ENCODE measurements around the gene RHOG. TPM values are rescaled to one million over a fixed set of nuclear protein-coding genes. Genes with fewer than 3 reads are reported as not detected.

The RHOG gene
- total and polyA plus RNA-seq, 4 experiments from 2014 or later = 99.4 to 228 (median 114) TPM

GRCh38 chr11:3824714-3825472 is 15.9 kb downstream of the RHOG start:
- peak overlapping the region; percentile 79 to 94 (median 89) for H3K27ac Mint-ChIP-seq
- DNase-seq = peak; percentile 75 to 85 (median 78)
- H3K4me1 Mint-ChIP-seq = peaks cover 20 to 47% (median 32%) of the 10 kb centered on the region in 4 donors
- Histone ChIP-seq H3K27me3 (ENCODE audit: insufficient read depth, low read length) (no peaks in the 10 kb centered on the region), H3K36me3 (ENCODE audit: insufficient read depth, low read length) (peaks cover 36% of the 10 kb centered on the region), H3K4me1 (ENCODE audit: insufficient read depth, low read length) (peaks cover 20% of the 10 kb centered on the region), H3K4me3 (ENCODE audit: low read length in 2 of 2) (no peak overlapping the region), H3K27ac (ENCODE audit: low read depth, low read length) (peak overlapping the region; percentile 22), H3K9me3 (ENCODE audit: control insufficient read depth in 1 of 2, low read length in 2 of 2) (no peaks in the 10 kb centered on the region)
- ChIA-PET CTCF (ENCODE audit: partially characterized antibody) (interaction anchor here (0.9 to 5.9 kb wide), 10 partner anchors 8 to 248 kb away, joined by 3 to 151 read pairs (median 10); partner anchors contain the start of genes PGAP2, RHOG and STIM1), POLR2A (ENCODE audit: partially characterized antibody) (interaction anchor here (1.1 to 12.0 kb wide), 8 partner anchors 12 to 249 kb away, joined by 3 to 221 read pairs (median 6); partner anchors contain the start of genes PGAP2, RHOG and STIM1)
- no peaks in the 10 kb centered on the region for H3K9me3 Mint-ChIP-seq
- H3K27me3 Mint-ChIP-seq = no peaks in the 10 kb centered on the region
- H3K4me3 Mint-ChIP-seq = peak overlapping the region in 4 of 8 donors; percentile 13 to 50 (median 34)
- intact Hi-C loops (cut with micrococcal nuclease) = loop anchor here (1.0 kb wide), 3 partner anchors 16 to 247 kb away; partner anchors contain the start of gene NUP98
- H3K36me3 Mint-ChIP-seq = peaks cover 19 to 42% of the 10 kb centered on the region in 2 donors

GRCh38 chr11:3823762-3824506 is 16.8 kb downstream of the RHOG start:
- Histone ChIP-seq H3K27me3 (ENCODE audit: insufficient read depth, low read length) (no peaks in the 10 kb centered on the region), H3K27ac (ENCODE audit: low read depth, low read length) (no peak overlapping the region), H3K9me3 (ENCODE audit: control insufficient read depth in 1 of 2, low read length in 2 of 2) (no peaks in the 10 kb centered on the region), H3K4me3 (ENCODE audit: low read length in 2 of 2) (no peak overlapping the region), H3K4me1 (ENCODE audit: insufficient read depth, low read length) (peaks cover 19% of the 10 kb centered on the region), H3K36me3 (ENCODE audit: insufficient read depth, low read length) (peaks cover 34% of the 10 kb centered on the region)
- intact Hi-C loops (cut with micrococcal nuclease) = loop anchor here (1.0 kb wide), 3 partner anchors 17 to 248 kb away; partner anchors contain the start of gene NUP98
- ChIA-PET POLR2A (ENCODE audit: partially characterized antibody) (interaction anchor here (1.0 to 12.0 kb wide), 6 partner anchors 13 to 248 kb away, joined by 3 to 221 read pairs (median 7); partner anchors contain the start of genes NUP98, PGAP2 and RHOG), CTCF (ENCODE audit: partially characterized antibody) (interaction anchor here (1.0 to 5.9 kb wide), 10 partner anchors 8 to 249 kb away, joined by 3 to 151 read pairs (median 12); partner anchors contain the start of genes PGAP2, RHOG and STIM1)
- Mint-ChIP-seq H3K4me1 (peaks cover 18 to 41% (median 32%) of the 10 kb centered on the region in 4 donors), H3K9me3 (no peaks in the 10 kb centered on the region), H3K36me3 (peaks cover 19 to 36% of the 10 kb centered on the region in 2 donors), H3K27ac (peak overlapping the region in 6 of 7 donors; percentile 35 to 94 (median 87)), H3K4me3 (peak overlapping the region in 1 of 8 donors; percentile 21), H3K27me3 (no peaks in the 10 kb centered on the region)
- DNase-seq = no peak

- peaks cover 19% of the 10 kb centered on the region for H3K4me1 ChIP-seq (ENCODE audit: insufficient read depth, low read length)
- Mint-ChIP-seq H3K4me1 (peaks cover 18 to 41% (median 32%) of the 10 kb centered on the region in 4 donors), H3K27me3 (no peaks in the 10 kb centered on the region), H3K36me3 (peaks cover 19 to 33% of the 10 kb centered on the region in 2 donors), H3K4me3 (no peak overlapping the region), H3K9me3 (no peaks in the 10 kb centered on the region), H3K27ac (peak overlapping the region in 3 of 7 donors; percentile 27 to 59 (median 35))
- no peak overlapping the region for H3K27ac ChIP-seq (ENCODE audit: low read depth, low read length)
- intact Hi-C loops (cut with micrococcal nuclease) = no loop called here
- H3K9me3 ChIP-seq (ENCODE audit: control insufficient read depth in 1 of 2, low read length in 2 of 2) = no peaks in the 10 kb centered on the region
- ChIA-PET CTCF (ENCODE audit: partially characterized antibody) (interaction anchor here (0.9 to 5.9 kb wide), 10 partner anchors 8 to 250 kb away, joined by 3 to 151 read pairs (median 7); partner anchors contain the start of genes PGAP2, RHOG and STIM1), POLR2A (ENCODE audit: partially characterized antibody) (interaction anchor here (1.0 to 12.0 kb wide), 3 partner anchors 14 to 249 kb away, joined by 3 to 221 read pairs (median 5); partner anchors contain the start of genes NUP98 and RHOG)
- H3K4me3 ChIP-seq (ENCODE audit: low read length in 2 of 2) = no peak overlapping the region
- H3K27me3 ChIP-seq (ENCODE audit: insufficient read depth, low read length) = no peaks in the 10 kb centered on the region
- peaks cover 31% of the 10 kb centered on the region for H3K36me3 ChIP-seq (ENCODE audit: insufficient read depth, low read length)
- no peak for DNase-seq
These were observed 17.5 kb downstream of the RHOG start for GRCh38 chr11:3823303-3823702.

- Histone ChIP-seq H3K9me3 (ENCODE audit: control insufficient read depth in 1 of 2, low read length in 2 of 2) (no peaks in the 10 kb centered on the region), H3K27ac (ENCODE audit: low read depth, low read length) (no peak overlapping the region), H3K36me3 (ENCODE audit: insufficient read depth, low read length) (peaks cover 21% of the 10 kb centered on the region), H3K27me3 (ENCODE audit: insufficient read depth, low read length) (no peaks in the 10 kb centered on the region), H3K4me1 (ENCODE audit: insufficient read depth, low read length) (peaks cover 19% of the 10 kb centered on the region), H3K4me3 (ENCODE audit: low read length in 2 of 2) (no peak overlapping the region)
- CTCF ChIA-PET (ENCODE audit: partially characterized antibody) = interaction anchor here (0.7 to 5.9 kb wide), 8 partner anchors 9 to 251 kb away, joined by 3 to 151 read pairs (median 7); partner anchors contain the start of genes PGAP2 and RHOG
- H3K27me3 Mint-ChIP-seq = no peaks in the 10 kb centered on the region
- no peak for DNase-seq
- H3K4me1 Mint-ChIP-seq = peaks cover 17 to 32% (median 25%) of the 10 kb centered on the region in 4 donors
- H3K4me3 Mint-ChIP-seq = no peak overlapping the region
- H3K9me3 Mint-ChIP-seq = no peaks in the 10 kb centered on the region
- H3K36me3 Mint-ChIP-seq = peaks cover 11 to 24% of the 10 kb centered on the region in 2 donors
- POLR2A ChIA-PET (ENCODE audit: partially characterized antibody) = interaction anchor here (12.0 kb wide), 1 partner anchor 15 kb away, joined by 221 read pairs; the partner anchor contains the start of gene RHOG
- intact Hi-C loops (cut with micrococcal nuclease) = no loop called here
- no peak overlapping the region for H3K27ac Mint-ChIP-seq
These were observed 18.4 kb downstream of the RHOG start for GRCh38 chr11:3822312-3822711.

GRCh38 chr11:3820971-3821370 is 19.8 kb downstream of the RHOG start:
- peaks cover 19% of the 10 kb centered on the region for H3K4me1 ChIP-seq (ENCODE audit: insufficient read depth, low read length)
- Mint-ChIP-seq H3K9me3 (no peaks in the 10 kb centered on the region), H3K36me3 (peaks cover 0 to 10% of the 10 kb centered on the region in 2 donors), H3K4me3 (no peak overlapping the region), H3K4me1 (peaks cover 14 to 22% (median 18%) of the 10 kb centered on the region in 4 donors), H3K27ac (peak overlapping the region in 3 of 7 donors; percentile 29 to 47 (median 32)), H3K27me3 (no peaks in the 10 kb centered on the region)
- H3K27me3 ChIP-seq (ENCODE audit: insufficient read depth, low read length) = no peaks in the 10 kb centered on the region
- ChIA-PET POLR2A (ENCODE audit: partially characterized antibody) (interaction anchor here (0.9 to 12.0 kb wide), 2 partner anchors 16 to 189 kb away, joined by 3 to 221 read pairs; partner anchors contain the start of gene RHOG), CTCF (ENCODE audit: partially characterized antibody) (interaction anchor here (0.6 to 4.3 kb wide), 8 partner anchors 11 to 252 kb away, joined by 3 to 36 read pairs (median 8); partner anchors contain the start of genes PGAP2, RHOG and STIM1)
- intact Hi-C loops (cut with micrococcal nuclease) = no loop called here
- DNase-seq = no peak
- no peaks in the 10 kb centered on the region for H3K9me3 ChIP-seq (ENCODE audit: control insufficient read depth in 1 of 2, low read length in 2 of 2)
- H3K36me3 ChIP-seq (ENCODE audit: insufficient read depth, low read length) = peaks cover 8% of the 10 kb centered on the region
- no peak overlapping the region for H3K27ac ChIP-seq (ENCODE audit: low read depth, low read length)
- H3K4me3 ChIP-seq (ENCODE audit: low read length in 2 of 2) = no peak overlapping the region

GRCh38 chr11:3817181-3817800 is 23.5 kb downstream of the RHOG start:
- Histone ChIP-seq H3K4me3 (ENCODE audit: low read length in 2 of 2) (no peak overlapping the region), H3K27ac (ENCODE audit: low read depth, low read length) (no peak overlapping the region), H3K27me3 (ENCODE audit: insufficient read depth, low read length) (no peaks in the 10 kb centered on the region), H3K4me1 (ENCODE audit: insufficient read depth, low read length) (no peaks in the 10 kb centered on the region), H3K9me3 (ENCODE audit: control insufficient read depth in 1 of 2, low read length in 2 of 2) (no peaks in the 10 kb centered on the region), H3K36me3 (ENCODE audit: insufficient read depth, low read length) (no peaks in the 10 kb centered on the region)
- ChIA-PET CTCF (ENCODE audit: partially characterized antibody) (interaction anchor here (1.0 to 4.3 kb wide), 4 partner anchors 8 to 43 kb away, joined by 3 to 36 read pairs (median 15); partner anchors contain the start of genes PGAP2 and RHOG), POLR2A (ENCODE audit: partially characterized antibody) (interaction anchor here (3.0 to 12.0 kb wide), 2 partner anchors 9 to 20 kb away, joined by 8 to 221 read pairs; partner anchors contain the start of genes PGAP2 and RHOG)
- Mint-ChIP-seq H3K36me3 (no peaks in the 10 kb centered on the region), H3K27ac (peak overlapping the region in 1 of 7 donors; percentile 31), H3K4me3 (no peak overlapping the region), H3K9me3 (no peaks in the 10 kb centered on the region), H3K27me3 (no peaks in the 10 kb centered on the region), H3K4me1 (no peaks in the 10 kb centered on the region)
- intact Hi-C loops (cut with micrococcal nuclease) = no loop called here
- no peak for DNase-seq
